NCI-H1436 treated with DMSO at 0.1 percent for 48 hours (cell line): ENCODE results near the gene SLC2A13.
"Not testable (repeated sequence)": the region's sequence is repeated elsewhere in the genome, so short reads cannot be mapped to it uniquely, and the experiment has no call there.

ENCODE experiments used
- DNase-seq: peaks from one replicate; lab custom pipeline; 2025; lab: John Stamatoyannopoulos, UW

Gene SLC2A13

GRCh38 chr12:39752482-39753137 is 353.3 kb downstream of the SLC2A13 start:
- no peak for DNase-seq

- not testable (repeated sequence) for DNase-seq
Observed at GRCh38 chr12:39746151-39746550, 359.7 kb downstream of the SLC2A13 start.

DNA sequence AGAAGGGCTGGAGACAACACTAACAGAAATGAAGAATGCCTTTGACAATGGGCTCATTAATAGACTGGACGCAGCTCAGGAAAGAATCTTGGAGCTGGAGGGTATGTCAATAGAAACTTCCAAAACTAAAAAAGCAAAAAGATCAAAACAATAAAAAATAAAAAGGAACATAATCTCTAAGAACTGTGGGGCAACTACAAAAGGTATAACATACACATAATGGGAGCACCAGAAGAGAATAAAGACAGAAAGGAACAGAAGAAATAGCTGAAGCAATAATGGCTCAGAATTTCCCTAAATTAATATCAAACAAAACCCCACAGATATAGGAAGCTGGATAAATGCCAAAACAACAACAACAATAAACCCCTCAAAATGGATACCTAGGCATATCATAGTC is 362.2 kb downstream of the SLC2A13 start:
- no peak for DNase-seq

DNA sequence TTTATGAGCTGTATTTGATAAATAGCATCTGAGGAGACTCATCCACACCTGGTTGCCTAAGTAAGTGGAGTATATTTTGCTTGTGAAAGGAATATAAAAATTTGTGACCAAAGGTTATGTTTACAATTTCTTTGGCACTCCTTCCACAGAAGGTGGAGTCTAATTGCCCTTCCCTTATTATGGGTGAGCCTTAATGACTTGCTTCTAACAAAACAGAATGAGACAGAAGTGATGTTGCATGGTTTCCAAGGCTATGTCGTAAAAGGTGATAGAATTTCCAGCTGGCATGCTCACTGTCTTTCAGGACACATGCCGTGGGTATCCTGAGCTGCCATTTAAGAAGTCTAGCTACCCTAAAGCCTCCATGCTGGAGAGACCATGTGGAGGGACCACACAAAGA is 369.5 kb downstream of the SLC2A13 start:
- DNase-seq, result no peak

- no peak for DNase-seq
Observed at GRCh38 chr12:39723831-39724230, 382.1 kb downstream of the SLC2A13 start.

- no peak for DNase-seq
Observed at GRCh38 chr12:39722504-39722903, 383.4 kb downstream of the SLC2A13 start.

DNA sequence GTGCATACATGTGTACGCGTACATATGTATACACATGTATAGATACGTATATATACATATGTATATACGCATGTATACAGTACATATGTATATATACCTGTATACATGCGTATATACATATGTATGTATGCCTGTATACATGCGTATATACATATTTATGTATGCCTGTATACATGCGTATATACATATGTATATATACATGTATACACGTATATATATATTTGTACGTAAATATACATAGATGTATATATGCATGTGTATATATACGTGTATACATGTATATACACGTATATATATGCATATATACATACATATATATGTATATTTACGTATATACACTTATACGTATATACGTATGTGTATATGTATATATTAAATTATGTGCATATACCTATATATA is 392.3 kb downstream of the SLC2A13 start:
- DNase-seq, result no peak

- DNase-seq, result no peak
Observed at GRCh38 chr12:39712334-39712733, 393.5 kb downstream of the SLC2A13 start.
